Hypothalamus (tissue), 51 donors: ENCODE results near the gene KLK8.

ENCODE experiments used
- DNase-seq, 51 donors: peaks; one replicate each; lab custom pipeline; 2025; lab: John Stamatoyannopoulos, UW

Gene KLK8

GRCh38 chr19:51001515-51001914, at the start of gene KLK8:
Gene KLK8 (minus strand): TSS chr19:51001604. CDS start chr19:51001167, 437 bp downstream.
- no peak for DNase-seq

GRCh38 chr19:51047031-51047335, 45.6 kb upstream of the KLK8 start:
- peak in 1 of 51 donors; percentile 3 for DNase-seq

DNA sequence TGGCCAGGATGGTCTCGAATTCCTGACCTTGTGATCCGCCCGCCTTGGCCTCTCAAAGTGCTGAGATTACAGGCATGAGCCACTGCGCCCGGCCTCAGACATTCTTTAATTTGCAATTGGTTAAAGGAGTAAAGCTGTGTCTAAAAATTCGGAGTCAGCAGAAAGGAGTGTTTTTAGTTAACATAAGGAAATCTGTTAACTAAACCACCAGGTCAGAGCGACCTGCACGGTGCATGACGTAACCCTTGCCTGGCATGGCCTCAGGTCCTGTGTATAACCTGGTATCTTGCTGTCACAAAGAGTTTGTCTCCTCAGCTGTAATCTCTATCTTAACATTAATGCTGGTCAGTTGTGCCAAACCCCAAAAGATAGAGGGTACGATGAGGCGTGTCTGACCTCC, 42.9 kb upstream of the KLK8 start:
- DNase-seq = no peak

- no peak for DNase-seq
Observed at GRCh38 chr19:51043497-51043896, 42.1 kb upstream of the KLK8 start.

GRCh38 chr19:51040151-51040550, 38.7 kb upstream of the KLK8 start:
- no peak for DNase-seq

DNA sequence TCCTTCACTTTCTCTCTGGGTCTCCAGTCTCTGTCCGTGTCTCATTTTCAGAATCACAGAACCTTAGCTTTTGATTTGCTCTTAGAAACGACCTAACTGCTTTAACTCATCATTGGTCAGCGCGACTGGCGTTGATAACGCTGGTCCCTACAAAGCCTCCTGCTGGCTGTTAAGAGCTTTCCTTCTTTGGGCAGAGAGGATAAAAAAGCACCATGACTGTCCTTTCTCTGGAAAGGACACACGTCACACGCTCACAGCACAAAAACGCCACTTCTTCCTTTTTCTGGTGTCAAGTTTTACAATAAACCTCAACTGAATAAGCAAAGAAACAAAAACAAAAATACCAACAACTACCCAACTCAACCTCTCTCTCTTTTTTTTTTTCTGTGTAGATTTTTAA, 35.1 kb upstream of the KLK8 start:
- no peak for DNase-seq

GRCh38 chr19:51034704-51035103, 33.3 kb upstream of the KLK8 start, which contains the start of gene KLK12:
Gene KLK12 (minus strand): TSS chr19:51035002. CDS start chr19:51034621, 381 bp downstream.
- DNase-seq = no peak

GRCh38 chr19:51031880-51032225, 30.4 kb upstream of the KLK8 start:
- no peak for DNase-seq

DNA sequence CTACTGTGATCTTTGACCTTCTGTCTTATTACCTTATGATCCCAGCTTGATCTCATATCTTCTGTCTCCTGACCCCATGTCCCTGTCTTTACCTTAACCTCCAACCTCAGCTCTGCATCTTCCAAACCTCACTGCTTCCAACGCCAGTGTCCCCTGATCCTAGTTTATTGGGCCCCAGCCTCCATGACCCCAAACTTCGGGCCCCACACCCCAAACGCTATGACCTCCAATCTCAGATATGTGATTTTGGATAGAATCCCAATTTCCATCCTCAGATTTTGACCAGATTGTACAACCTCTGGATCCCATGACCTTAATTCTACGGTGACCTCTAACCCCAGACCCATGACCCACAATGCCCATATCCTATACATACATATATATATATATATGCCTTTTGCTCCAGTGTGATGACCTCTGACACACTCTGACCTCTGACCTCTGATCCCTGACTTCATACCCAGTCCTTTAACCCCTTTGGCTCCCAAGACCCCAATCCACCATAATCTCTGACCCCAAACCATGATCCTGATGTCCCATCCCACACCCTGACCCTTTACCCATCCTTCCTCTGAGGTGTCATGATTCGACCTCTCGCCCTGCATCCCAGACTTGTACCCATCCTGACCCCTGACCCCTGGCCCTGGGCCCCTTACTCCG, 29.9 kb upstream of the KLK8 start:
- no peak for DNase-seq

GRCh38 chr19:51030631-51031030, 29.2 kb upstream of the KLK8 start:
- no peak for DNase-seq

DNA sequence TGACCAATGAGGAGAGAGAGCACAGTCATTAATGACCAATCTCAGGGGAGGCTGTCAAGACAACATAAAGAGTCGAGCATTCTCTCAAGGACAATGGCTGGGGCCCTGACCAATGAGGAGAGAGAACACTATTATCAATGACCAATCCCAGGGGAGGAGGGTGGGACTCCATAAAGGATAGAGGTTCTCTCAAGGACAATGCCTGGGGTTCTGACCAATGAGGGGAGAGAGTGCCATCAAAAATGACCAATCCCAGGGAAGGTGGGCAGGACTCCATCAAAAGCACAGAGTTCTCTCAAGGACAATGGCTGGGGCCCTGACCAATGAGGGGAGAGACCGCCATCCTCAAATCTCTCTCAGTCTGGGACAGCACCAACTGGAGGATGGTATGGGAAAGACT, 28.3 kb upstream of the KLK8 start:
- DNase-seq = no peak

DNA sequence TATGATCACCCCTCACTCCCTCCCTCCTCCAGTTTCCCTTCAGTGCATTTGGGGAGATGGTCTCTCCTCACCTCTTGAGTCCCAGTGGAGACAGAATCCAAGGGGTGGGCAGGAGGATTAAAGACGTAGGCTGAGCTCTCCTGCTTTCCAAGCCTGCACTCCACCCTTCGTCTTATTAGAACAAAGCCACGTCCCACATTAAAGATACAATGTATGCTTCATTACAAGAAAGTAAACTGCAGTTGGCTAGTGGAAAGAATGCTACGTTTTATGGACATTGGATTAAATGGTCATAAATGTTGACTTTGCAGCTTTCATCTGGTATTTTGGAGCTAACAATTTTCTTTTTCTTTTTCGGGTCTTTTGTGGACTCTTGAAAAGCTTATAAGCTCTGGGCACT, 26.5 kb upstream of the KLK8 start:
- DNase-seq = no peak

GRCh38 chr19:51027126-51027806, 25.9 kb upstream of the KLK8 start:
- no peak for DNase-seq

GRCh38 chr19:51026554-51026831, 25.1 kb upstream of the KLK8 start, which contains the start of gene KLK11:
Gene KLK11 (minus strand): TSS chr19:51026616. CDS start chr19:51025631, 985 bp downstream.
- DNase-seq = no peak

- DNase-seq = no peak
Observed at GRCh38 chr19:51025809-51026553, 24.6 kb upstream of the KLK8 start.

GRCh38 chr19:51025401-51025800, 24.0 kb upstream of the KLK8 start:
- no peak for DNase-seq

- DNase-seq = no peak
Observed at GRCh38 chr19:51024924-51025323, 23.5 kb upstream of the KLK8 start.

DNA sequence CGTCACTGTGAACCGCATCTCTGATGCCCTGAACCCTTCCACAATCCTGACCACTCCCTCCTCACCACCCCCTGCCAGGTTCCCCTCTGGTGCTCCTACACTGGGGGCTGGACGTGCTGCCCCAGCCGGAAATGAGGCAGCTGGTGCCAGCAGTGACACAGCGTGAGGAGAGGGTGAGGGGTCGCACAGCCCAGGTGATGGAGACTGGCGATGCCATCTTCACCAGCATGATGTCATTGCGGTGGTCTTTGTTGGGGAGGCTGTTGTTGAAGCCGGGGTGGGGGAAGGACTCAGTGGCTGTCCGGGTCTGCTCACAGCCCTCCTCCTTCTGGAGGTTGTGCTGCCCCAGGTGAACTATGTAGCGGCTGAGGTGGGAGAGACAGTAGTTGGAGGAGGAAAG, 22.5 kb upstream of the KLK8 start:
- DNase-seq = no peak

GRCh38 chr19:51022526-51022925, 21.1 kb upstream of the KLK8 start:
- no peak for DNase-seq

DNA sequence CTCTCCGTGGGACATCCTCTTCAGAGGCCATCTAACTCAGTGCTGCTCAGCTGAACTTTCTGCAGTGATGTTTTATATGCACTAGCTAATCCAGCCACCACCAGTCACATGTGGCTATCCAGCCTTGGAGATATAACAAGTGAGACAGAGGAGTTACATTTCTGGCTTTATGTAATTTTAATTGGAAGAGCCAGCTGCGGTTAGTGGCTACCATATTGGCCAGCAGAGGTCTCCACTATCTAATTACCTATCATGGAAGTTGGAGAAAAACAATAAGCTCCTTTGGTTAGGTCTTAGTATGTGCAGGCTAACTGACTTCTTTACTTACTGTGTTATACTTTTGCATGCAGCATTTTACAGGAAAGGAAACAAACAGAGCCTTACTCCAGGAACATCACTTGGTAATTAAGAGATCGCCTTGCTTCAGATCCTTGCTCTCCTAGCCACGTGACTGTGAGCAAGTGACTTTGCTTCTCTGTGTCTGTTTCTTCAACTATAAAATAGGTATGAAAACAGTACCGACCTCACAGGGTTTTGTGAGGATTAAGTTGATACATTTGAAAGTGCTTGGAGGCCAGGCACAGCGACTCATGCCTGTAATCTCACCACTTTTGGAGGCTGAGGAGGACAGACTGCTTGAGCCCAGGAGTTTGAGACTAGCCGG, 19.7 kb upstream of the KLK8 start:
- peak in 3 of 51 donors; percentile 6 to 19 (median 6) for DNase-seq

GRCh38 chr19:51019544-51019925, 18.1 kb upstream of the KLK8 start, which contains the start of gene KLK10:
Gene KLK10 (minus strand): TSS chr19:51019709. CDS start chr19:51019130, 579 bp downstream.
- DNase-seq = no peak
